GM21786 (cell line): Measurements from ENCODE around the gene DGCR8.
"Not testable (repeated sequence)": the region's sequence is repeated elsewhere in the genome, so short reads cannot be mapped to it uniquely, and the experiment has no call there.

ENCODE experiments used
- ATAC-seq: cut with Tn5 transposase; IDR thresholded peaks from one replicate; pipeline ENCODE4 v1.9.1; 2021; ENCODE audit not compliant: unreplicated experiment

The DGCR8 gene

GRCh38 chr22:20149257-20150250 is 69.5 kb downstream of the DGCR8 start:
- no peak for ATAC-seq

DNA sequence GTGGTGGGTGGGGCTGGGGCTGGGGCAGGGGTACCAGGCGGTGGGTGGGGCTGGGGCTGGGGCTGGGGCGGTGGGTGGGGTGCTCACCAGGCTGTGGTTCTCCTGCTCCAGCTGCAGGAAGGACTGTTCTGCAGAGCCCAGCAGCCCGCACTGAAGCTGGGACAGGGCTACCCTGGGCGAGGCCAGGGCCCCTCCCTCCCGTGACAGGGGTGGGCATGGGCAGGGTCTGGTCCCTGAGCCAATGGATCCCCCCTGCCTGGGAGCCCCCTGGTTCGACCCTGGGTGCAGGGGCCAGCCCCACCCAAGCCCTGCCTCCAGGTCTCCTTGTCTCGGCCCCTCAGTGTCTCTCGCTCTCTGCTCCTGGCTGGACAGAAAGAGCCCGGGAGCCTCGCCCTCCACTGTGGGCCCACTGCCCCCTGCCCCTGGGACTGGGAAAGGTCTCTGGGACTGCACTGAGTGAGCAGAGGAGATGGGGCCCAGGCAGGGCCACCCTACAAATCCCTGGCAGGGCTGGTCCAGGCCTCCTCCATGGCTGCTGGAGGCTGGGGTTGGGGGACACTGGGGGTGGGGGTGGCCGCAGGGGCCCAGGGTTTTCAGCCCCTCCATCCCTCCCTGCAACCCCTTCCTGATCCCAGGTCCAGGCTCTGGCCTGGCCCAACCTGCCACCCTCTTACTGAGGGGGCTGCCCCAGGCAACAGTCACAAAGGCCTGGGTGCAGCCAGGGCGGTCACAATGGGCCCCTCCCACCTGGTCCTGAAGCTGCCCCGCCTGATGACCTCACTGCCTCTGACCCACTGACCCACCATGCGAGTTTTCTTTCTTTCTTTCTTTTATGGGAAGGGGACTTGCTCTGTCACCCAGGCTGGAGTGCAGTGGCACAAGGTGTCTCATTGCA is 70.6 kb downstream of the DGCR8 start, which contains the start of gene CCDC188:
Gene CCDC188, minus strand, starts transcription at position 675 of the 895 bp plus-strand sequence. Its CDS starts 69 bp downstream, at position 606.
- ATAC-seq: no peak

- ATAC-seq: no peak
Observed at GRCh38 chr22:20151276-20151588, 71.2 kb downstream of the DGCR8 start.

- no peak for ATAC-seq
Observed at GRCh38 chr22:20152464-20152890, 72.4 kb downstream of the DGCR8 start.

- ATAC-seq: no peak
Observed at GRCh38 chr22:20153945-20154344, 73.9 kb downstream of the DGCR8 start.

- no peak for ATAC-seq
Observed at GRCh38 chr22:20154602-20155187, 74.7 kb downstream of the DGCR8 start.

DNA sequence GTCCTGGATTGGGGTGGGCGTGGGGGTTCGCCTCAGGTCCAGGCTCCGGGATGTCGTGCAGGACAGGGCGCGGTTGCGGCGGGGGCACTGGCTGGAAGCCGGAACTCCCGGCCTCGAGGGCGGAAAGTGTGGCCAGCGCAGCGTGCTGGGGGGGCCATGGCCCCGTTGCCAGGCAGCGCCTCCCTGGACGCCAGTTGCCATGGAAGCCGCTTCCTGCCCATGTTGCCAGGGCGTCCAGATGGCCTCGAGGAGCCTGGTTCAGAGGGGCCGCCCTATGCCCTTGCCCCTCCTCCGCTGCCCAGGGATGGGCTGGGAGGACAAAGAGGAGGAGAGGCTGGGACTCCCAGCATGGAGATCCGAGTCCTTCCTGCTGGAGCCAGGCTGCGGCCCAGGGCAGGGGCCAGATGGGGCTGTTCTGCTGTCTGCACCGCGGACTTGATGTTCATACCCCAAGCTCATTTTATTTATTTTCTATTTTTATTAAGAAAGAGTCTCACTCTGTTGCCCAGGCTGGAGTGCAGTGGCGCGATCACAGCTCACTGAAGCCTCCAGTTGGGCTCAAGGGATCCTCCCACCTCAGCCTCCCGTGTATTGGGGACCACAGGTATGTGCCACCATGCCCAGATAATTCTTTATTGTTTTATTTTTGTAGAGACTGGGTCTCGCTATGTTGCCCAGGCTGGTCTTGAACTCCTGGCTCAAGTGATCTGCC is 75.4 kb downstream of the DGCR8 start:
- ATAC-seq: no peak

GRCh38 chr22:20156042-20156389 is 76.0 kb downstream of the DGCR8 start:
- ATAC-seq: no peak

GRCh38 chr22:20156611-20157429 is 76.8 kb downstream of the DGCR8 start:
- ATAC-seq: no peak

GRCh38 chr22:20157430-20158183 is 77.6 kb downstream of the DGCR8 start:
- no peak for ATAC-seq

- ATAC-seq: no peak
Observed at GRCh38 chr22:20158391-20159036, 78.5 kb downstream of the DGCR8 start.

DNA sequence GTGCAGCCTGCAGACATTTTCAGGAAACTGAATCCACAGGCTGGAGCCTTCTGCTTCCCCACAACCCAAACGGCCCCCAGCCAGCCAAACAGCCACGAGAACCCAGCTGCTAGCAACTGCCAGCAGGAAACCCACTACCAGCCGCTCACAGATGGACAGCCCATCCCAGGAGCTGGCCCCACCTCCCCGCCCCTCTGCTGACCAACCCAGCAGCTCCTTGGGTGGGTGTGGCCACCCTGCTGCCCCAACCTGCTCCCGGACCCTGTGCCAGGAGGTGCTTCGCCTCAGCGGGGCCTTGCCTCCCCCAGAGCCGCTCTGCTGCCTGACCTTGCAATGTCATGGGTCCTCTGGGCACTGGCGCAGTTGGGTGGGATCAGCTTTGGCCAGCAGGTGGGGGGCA is 79.0 kb downstream of the DGCR8 start:
- ATAC-seq: no peak

GRCh38 chr22:20159531-20159930 is 79.5 kb downstream of the DGCR8 start:
- not testable (repeated sequence) for ATAC-seq

DNA sequence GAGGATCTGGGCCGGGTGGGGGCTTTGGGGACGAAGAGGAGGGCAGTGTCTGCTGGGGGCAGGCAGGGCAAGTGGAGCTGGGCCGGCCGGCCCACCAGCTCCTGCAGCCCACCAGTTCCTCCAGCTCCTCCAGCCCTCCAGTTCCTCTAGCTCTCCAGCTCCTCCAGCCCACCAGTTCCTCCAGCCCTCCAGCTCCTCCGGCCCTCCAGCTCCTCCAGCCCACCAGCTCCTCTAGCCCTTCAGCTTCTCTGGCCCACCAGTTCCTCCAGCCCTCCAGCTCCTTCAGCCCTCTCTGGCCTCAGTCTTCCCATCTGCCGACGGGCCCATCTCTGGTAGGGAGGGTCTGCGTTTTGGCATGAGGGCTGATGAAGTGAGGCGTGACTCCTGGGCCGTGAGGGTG is 80.0 kb downstream of the DGCR8 start:
- ATAC-seq: no peak
